ENCODE results near the gene LMCD1. TPM values are rescaled to one million over a fixed set of nuclear protein-coding genes. Genes with fewer than 3 reads are reported as not detected.

LMCD1 gene
- total RNA-seq, 6 experiments from 2014 or later = 3.0 to 24.0 (median 8.4) TPM

GRCh38 chr3:8505621-8506020 is 4.0 kb downstream of the LMCD1 start:
- Histone ChIP-seq H3K9me3 (no peaks in the 10 kb centered on the region), H3K27me3 (no peaks in the 10 kb centered on the region), H3K4me1 (peaks cover 0 to 16% (median 10%) of the 10 kb centered on the region in 4 donors), H3K36me3 (no peaks in the 10 kb centered on the region), H3K4me3 (no peak overlapping the region), H3K27ac (no peak overlapping the region)
- DNase-seq = peak; percentile 57 to 79 (median 73)
- 9% methylated on average over 3 of the region's 3 CpGs for WGBS (ENCODE audit: insufficient coverage, low coverage, low lambda C conversion rate, missing lambda C conversion rate)
- intact Hi-C loops (cut with DNase I) = no loop called here
- TF ChIP-seq CTCF (IDR thresholded peaks at IDR 0.05) = no peak
- peak; percentile 55 to 61 (median 56) for ATAC-seq

GRCh38 chr3:8506571-8507061 is 5.0 kb downstream of the LMCD1 start:
- Histone ChIP-seq H3K4me1 (peaks cover 0 to 10% (median 7%) of the 10 kb centered on the region in 4 donors), H3K4me3 (no peak overlapping the region), H3K9me3 (no peaks in the 10 kb centered on the region), H3K36me3 (no peaks in the 10 kb centered on the region), H3K27me3 (no peaks in the 10 kb centered on the region), H3K27ac (no peak overlapping the region)
- intact Hi-C loops (cut with DNase I) = no loop called here
- ATAC-seq (no peak), DNase-seq (no peak)
- WGBS (ENCODE audit: insufficient coverage, low coverage, low lambda C conversion rate, missing lambda C conversion rate) = 72% methylated on average over 5 of the region's 6 CpGs
- TF ChIP-seq POLR2A (IDR thresholded peaks at IDR 0.05) = no peak
- no peak for TF ChIP-seq CTCF (IDR thresholded peaks at IDR 0.05)

- intact Hi-C loops (cut with DNase I) = no loop called here
These were observed 5.9 kb downstream of the LMCD1 start for GRCh38 chr3:8507496-8507895.

GRCh38 chr3:8509961-8510360 is 8.3 kb downstream of the LMCD1 start:
- ATAC-seq = peak in 1 of 4 donors; percentile 52
- H3K9me3 ChIP-seq = no peaks in the 10 kb centered on the region
- peaks cover 0 to 10% (median 7%) of the 10 kb centered on the region in 4 donors for H3K4me1 ChIP-seq
- no peak overlapping the region for H3K4me3 ChIP-seq
- 84% methylated on average over 4 of the region's 6 CpGs for WGBS (ENCODE audit: insufficient coverage, low coverage, low lambda C conversion rate, missing lambda C conversion rate)
- no peak for DNase-seq
- TF ChIP-seq POLR2A (IDR thresholded peaks at IDR 0.05) (no peak), CTCF (IDR thresholded peaks at IDR 0.05) (no peak)
- no peaks in the 10 kb centered on the region for H3K36me3 ChIP-seq
- no peak overlapping the region for H3K27ac ChIP-seq
- no peaks in the 10 kb centered on the region for H3K27me3 ChIP-seq
- intact Hi-C loops (cut with DNase I) = no loop called here

More at GRCh38 chr3:8507496-8507895, 5.9 kb downstream of the LMCD1 start:
- DNase-seq (no peak), ATAC-seq (no peak)
- 50% methylated on average over 3 of the region's 3 CpGs for WGBS (ENCODE audit: insufficient coverage, low coverage, low lambda C conversion rate, missing lambda C conversion rate)
- H3K4me1 ChIP-seq = peaks cover 0 to 10% (median 7%) of the 10 kb centered on the region in 4 donors
- H3K9me3 ChIP-seq = no peaks in the 10 kb centered on the region
- no peak for TF ChIP-seq CTCF (IDR thresholded peaks at IDR 0.05)
- no peak for TF ChIP-seq POLR2A (IDR thresholded peaks at IDR 0.05)
- H3K36me3 ChIP-seq = no peaks in the 10 kb centered on the region
- no peak overlapping the region for H3K27ac ChIP-seq
- H3K4me3 ChIP-seq = no peak overlapping the region
- no peaks in the 10 kb centered on the region for H3K27me3 ChIP-seq

GRCh38 chr3:8512234-8512633 is 10.6 kb downstream of the LMCD1 start:
- 78% methylated on average over 1 of the region's 1 CpG for WGBS (ENCODE audit: insufficient coverage, low coverage, low lambda C conversion rate, missing lambda C conversion rate)
- intact Hi-C loops (cut with DNase I) = no loop called here
- no peak overlapping the region for H3K27ac ChIP-seq

More at GRCh38 chr3:8512234-8512633, 10.6 kb downstream of the LMCD1 start:
- TF ChIP-seq CTCF (IDR thresholded peaks at IDR 0.05) (no peak), POLR2A (IDR thresholded peaks at IDR 0.05) (no peak)
- Histone ChIP-seq H3K4me1 (no peaks in the 10 kb centered on the region), H3K36me3 (no peaks in the 10 kb centered on the region), H3K4me3 (no peak overlapping the region), H3K27me3 (no peaks in the 10 kb centered on the region), H3K9me3 (no peaks in the 10 kb centered on the region)
- DNase-seq (no peak), ATAC-seq (no peak)

All from right lobe of liver (tissue), 6 donors.